ENCODE data around the gene ELFN2. TPM values are rescaled to one million over a fixed set of nuclear protein-coding genes. Genes with fewer than 3 reads are reported as not detected.

Gene ELFN2
- total and polyA plus RNA-seq, 2 of the 13 experiments (the other 11 are each of a cell fraction or from before 2014, with no cell fraction given) = 0.01 TPM; not detected in 1

DNA sequence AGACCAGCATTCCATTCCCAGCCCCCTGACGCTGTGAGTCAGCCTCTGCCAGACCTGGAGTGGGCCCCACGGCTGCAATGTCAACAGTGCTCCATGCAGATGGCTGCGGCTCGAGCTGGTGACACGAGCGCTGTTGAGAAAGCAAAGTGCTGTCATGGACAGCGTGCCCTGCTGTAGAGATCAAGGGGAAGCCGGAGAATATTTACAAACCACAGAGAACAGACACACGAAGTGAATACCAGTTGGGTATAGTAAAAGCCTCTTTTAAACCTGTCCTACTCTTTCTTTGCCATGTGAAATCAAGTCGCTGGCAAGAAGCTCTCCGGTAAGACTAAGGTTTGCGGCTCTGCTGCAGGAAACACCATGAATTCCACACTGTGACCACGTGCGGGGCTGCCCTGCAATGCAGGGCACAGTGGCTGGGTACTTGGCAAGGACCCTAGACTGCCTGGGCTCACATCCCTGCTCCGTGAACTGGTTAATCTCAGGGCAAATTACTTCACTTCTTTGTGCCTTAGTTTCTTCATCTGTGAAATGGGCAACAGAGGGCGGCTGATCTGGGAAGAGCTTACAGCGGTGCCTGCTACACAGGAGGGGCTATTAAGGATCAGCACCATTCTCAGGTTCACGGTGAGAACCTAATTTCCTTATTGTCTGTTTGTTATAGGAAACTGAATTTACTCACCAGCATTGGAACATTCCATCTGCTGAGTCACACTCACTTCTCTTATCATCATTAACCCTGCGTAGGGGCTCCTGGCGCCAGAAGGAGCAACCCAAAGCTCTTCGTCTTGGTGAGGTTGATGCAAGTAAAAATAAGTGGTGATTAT lies 27.8 kb upstream of the ELFN2 start (continued):
- TF ChIP-seq, protein P1, sequence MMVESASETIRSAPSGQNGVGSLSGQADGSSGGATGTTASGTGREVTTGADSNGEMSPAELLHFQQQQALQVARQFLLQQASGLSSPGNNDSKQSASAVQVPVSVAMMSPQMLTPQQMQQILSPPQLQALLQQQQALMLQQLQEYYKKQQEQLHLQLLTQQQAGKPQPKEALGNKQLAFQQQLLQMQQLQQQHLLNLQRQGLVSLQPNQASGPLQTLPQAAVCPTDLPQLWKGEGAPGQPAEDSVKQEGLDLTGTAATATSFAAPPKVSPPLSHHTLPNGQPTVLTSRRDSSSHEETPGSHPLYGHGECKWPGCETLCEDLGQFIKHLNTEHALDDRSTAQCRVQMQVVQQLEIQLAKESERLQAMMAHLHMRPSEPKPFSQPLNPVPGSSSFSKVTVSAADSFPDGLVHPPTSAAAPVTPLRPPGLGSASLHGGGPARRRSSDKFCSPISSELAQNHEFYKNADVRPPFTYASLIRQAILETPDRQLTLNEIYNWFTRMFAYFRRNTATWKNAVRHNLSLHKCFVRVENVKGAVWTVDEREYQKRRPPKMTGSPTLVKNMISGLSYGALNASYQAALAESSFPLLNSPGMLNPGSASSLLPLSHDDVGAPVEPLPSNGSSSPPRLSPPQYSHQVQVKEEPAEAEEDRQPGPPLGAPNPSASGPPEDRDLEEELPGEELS (CRISPR knock-in tag; IDR thresholded peaks at IDR 0.05) = peak; percentile 46; the same call in 1 of the 2 replicates
- TF ChIP-seq, protein P2, sequence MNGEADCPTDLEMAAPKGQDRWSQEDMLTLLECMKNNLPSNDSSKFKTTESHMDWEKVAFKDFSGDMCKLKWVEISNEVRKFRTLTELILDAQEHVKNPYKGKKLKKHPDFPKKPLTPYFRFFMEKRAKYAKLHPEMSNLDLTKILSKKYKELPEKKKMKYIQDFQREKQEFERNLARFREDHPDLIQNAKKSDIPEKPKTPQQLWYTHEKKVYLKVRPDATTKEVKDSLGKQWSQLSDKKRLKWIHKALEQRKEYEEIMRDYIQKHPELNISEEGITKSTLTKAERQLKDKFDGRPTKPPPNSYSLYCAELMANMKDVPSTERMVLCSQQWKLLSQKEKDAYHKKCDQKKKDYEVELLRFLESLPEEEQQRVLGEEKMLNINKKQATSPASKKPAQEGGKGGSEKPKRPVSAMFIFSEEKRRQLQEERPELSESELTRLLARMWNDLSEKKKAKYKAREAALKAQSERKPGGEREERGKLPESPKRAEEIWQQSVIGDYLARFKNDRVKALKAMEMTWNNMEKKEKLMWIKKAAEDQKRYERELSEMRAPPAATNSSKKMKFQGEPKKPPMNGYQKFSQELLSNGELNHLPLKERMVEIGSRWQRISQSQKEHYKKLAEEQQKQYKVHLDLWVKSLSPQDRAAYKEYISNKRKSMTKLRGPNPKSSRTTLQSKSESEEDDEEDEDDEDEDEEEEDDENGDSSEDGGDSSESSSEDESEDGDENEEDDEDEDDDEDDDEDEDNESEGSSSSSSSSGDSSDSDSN (CRISPR knock-in tag; IDR thresholded peaks at IDR 0.05) = peak; percentile 61; the same call in 1 of the 2 replicates
- TF ChIP-seq MXD4 (CRISPR knock-in tag; IDR thresholded peaks at IDR 0.05) = peak; percentile 77; the same call in 1 of the 2 replicates
- TF ChIP-seq, protein P3, sequence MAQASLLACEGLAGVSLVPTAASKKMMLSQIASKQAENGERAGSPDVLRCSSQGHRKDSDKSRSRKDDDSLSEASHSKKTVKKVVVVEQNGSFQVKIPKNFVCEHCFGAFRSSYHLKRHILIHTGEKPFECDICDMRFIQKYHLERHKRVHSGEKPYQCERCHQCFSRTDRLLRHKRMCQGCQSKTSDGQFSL (CRISPR knock-in tag; IDR thresholded peaks at IDR 0.05) = no peak
- TF ChIP-seq, protein P4, sequence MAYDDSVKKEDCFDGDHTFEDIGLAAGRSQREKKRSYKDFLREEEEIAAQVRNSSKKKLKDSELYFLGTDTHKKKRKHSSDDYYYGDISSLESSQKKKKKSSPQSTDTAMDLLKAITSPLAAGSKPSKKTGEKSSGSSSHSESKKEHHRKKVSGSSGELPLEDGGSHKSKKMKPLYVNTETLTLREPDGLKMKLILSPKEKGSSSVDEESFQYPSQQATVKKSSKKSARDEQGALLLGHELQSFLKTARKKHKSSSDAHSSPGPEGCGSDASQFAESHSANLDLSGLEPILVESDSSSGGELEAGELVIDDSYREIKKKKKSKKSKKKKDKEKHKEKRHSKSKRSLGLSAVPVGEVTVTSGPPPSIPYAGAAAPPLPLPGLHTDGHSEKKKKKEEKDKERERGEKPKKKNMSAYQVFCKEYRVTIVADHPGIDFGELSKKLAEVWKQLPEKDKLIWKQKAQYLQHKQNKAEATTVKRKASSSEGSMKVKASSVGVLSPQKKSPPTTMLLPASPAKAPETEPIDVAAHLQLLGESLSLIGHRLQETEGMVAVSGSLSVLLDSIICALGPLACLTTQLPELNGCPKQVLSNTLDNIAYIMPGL (CRISPR knock-in tag; IDR thresholded peaks at IDR 0.05; ENCODE audit: borderline replicate concordance in 1 of 2, low read depth in 1 of 2) = peak in 1 of 2 experiments; percentile 54; a peak in 1 of 4 replicates
- TF ChIP-seq, protein P5, sequence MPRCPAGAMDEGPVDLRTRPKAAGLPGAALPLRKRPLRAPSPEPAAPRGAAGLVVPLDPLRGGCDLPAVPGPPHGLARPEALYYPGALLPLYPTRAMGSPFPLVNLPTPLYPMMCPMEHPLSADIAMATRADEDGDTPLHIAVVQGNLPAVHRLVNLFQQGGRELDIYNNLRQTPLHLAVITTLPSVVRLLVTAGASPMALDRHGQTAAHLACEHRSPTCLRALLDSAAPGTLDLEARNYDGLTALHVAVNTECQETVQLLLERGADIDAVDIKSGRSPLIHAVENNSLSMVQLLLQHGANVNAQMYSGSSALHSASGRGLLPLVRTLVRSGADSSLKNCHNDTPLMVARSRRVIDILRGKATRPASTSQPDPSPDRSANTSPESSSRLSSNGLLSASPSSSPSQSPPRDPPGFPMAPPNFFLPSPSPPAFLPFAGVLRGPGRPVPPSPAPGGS (CRISPR knock-in tag; IDR thresholded peaks at IDR 0.05) = no peak
- 0 out of 2 replicates have a peak, but pooled peaks have one; percentile 41 for TF ChIP-seq ZBTB7A (CRISPR knock-in tag; IDR thresholded peaks at IDR 0.05)
- TF ChIP-seq TARDBP (CRISPR knock-in tag; IDR thresholded peaks at IDR 0.05) = peak; percentile 50; the same call in 1 of the 2 replicates
- no peak for TF ChIP-seq HNRNPH1 (optimal IDR thresholded peaks at IDR 0.05; ENCODE audit: low read depth, low read length)
- no peak for TF ChIP-seq ZSCAN25 (CRISPR knock-in tag; IDR thresholded peaks at IDR 0.05)
- TF ChIP-seq MTA1 (CRISPR knock-in tag; IDR thresholded peaks at IDR 0.05; ENCODE audit: borderline replicate concordance) = peak; percentile 77; the same call in 1 of the 2 replicates
- no peak for TF ChIP-seq ZNF558 (CRISPR knock-in tag; IDR thresholded peaks at IDR 0.05; ENCODE audit: borderline replicate concordance)
- peak; percentile 86 for TF ChIP-seq BHLHE40 (IDR thresholded peaks at IDR 0.05; ENCODE audit: low read length)
- peak; percentile 48; the same call in 1 of the 2 replicates for TF ChIP-seq HHEX (CRISPR knock-in tag; IDR thresholded peaks at IDR 0.05)
- peak; percentile 72 for TF ChIP-seq SOX5 (CRISPR knock-in tag; IDR thresholded peaks at IDR 0.05; ENCODE audit: borderline replicate concordance)
- peak; percentile 51; the same call in 1 of the 2 replicates for TF ChIP-seq ZNF263 (CRISPR knock-in tag; IDR thresholded peaks at IDR 0.05)
- no peak for TF ChIP-seq PAX8 (CRISPR knock-in tag; IDR thresholded peaks at IDR 0.05; ENCODE audit: borderline replicate concordance)
- TF ChIP-seq MED1 (CRISPR knock-in tag; IDR thresholded peaks at IDR 0.05) = peak; percentile 37; the same call in 1 of the 2 replicates

Data from HepG2 (cell line).